ENCODE results near the gene OSBPL3. TPM values are rescaled to one million over a fixed set of nuclear protein-coding genes. Genes with fewer than 3 reads are reported as not detected.

The OSBPL3 gene
- total RNA-seq, 4 donors from 2014 or later, result 8.9 to 22.6 (median 13.7) TPM

GRCh38 chr7:24825931-24826661 lies 153.9 kb downstream of the OSBPL3 start:
- TF ChIP-seq, protein P1, sequence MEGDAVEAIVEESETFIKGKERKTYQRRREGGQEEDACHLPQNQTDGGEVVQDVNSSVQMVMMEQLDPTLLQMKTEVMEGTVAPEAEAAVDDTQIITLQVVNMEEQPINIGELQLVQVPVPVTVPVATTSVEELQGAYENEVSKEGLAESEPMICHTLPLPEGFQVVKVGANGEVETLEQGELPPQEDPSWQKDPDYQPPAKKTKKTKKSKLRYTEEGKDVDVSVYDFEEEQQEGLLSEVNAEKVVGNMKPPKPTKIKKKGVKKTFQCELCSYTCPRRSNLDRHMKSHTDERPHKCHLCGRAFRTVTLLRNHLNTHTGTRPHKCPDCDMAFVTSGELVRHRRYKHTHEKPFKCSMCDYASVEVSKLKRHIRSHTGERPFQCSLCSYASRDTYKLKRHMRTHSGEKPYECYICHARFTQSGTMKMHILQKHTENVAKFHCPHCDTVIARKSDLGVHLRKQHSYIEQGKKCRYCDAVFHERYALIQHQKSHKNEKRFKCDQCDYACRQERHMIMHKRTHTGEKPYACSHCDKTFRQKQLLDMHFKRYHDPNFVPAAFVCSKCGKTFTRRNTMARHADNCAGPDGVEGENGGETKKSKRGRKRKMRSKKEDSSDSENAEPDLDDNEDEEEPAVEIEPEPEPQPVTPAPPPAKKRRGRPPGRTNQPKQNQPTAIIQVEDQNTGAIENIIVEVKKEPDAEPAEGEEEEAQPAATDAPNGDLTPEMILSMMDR (IDR thresholded peaks at IDR 0.05), result no peak
- TF ChIP-seq POLR2A (IDR thresholded peaks at IDR 0.05), result no peak
- Histone ChIP-seq H3K9me3 (no peaks in the 10 kb centered on the region), H3K27me3 (no peaks in the 10 kb centered on the region), H3K27ac (peak overlapping the region; percentile 77 to 87 (median 82)), H3K4me3 (peak overlapping the region in 1 of 4 donors; percentile 2), H3K36me3 (no peaks in the 10 kb centered on the region), H3K4me1 (peaks cover 6 to 65% (median 35%) of the 10 kb centered on the region in 3 donors)
- WGBS, 2 donors, result 30 to 60% methylated on average over 5 to 6 of the region's 6 CpGs
- intact Hi-C loops (cut with DNase I), result loop anchor here (5.0 kb wide), 1 partner anchor 151 kb away; no protein-coding TSS in a partner anchor
- no peak for DNase-seq

DNA sequence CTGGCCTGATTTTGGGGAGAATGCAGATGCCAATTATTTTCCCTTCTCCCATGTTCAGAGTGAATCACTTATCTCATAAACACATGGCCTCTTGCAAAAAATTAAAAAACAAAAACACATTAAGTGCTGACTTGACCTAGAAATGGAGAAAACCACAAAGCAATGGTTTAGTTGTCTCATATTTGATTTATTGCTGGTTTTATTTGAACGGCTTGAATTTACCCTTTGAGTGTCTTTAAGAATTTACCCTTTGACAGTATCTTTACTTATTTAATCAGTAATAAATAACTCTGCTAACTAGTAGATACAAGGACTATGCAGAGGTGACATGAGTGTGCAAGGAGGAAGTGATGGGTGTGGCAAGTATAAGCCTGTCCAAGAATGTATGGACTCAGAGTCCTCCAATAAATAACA lies 154.6 kb downstream of the OSBPL3 start:
- intact Hi-C loops (cut with DNase I), result loop anchor here (5.0 kb wide), 1 partner anchor 152 kb away; no protein-coding TSS in a partner anchor
- H3K36me3 ChIP-seq, result no peaks in the 10 kb centered on the region
- peak overlapping the region; percentile 77 to 87 (median 82) for H3K27ac ChIP-seq
- H3K9me3 ChIP-seq, result no peaks in the 10 kb centered on the region
- H3K4me3 ChIP-seq, result no peak overlapping the region
- TF ChIP-seq POLR2A (IDR thresholded peaks at IDR 0.05), result no peak
- TF ChIP-seq, protein P1 (IDR thresholded peaks at IDR 0.05), result no peak
- no peaks in the 10 kb centered on the region for H3K27me3 ChIP-seq
- H3K4me1 ChIP-seq, result peaks cover 11 to 66% (median 40%) of the 10 kb centered on the region in 3 donors
- 0 to 11% methylated on average over 1 of the region's 1 CpG for WGBS, 2 donors
- no peak for DNase-seq

DNA sequence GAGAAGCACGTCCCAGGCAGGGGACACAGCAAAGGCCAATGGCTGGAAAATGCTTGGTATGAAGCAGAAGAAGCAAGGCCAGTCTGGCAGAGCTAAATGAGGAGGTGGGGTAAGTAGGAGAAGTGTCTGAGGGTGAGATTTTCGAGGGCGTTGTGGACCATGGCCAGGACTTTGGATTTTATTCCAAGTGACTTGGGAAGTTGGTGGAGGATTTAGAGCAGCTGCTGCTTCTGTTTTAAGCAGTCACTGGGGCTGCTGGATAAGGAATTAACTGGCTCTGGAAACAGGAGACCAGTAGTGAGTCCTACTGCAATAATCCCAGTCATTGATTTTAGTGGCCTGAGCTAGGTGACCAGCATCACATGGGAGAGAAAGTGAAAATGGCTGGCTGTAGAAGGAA lies 155.1 kb downstream of the OSBPL3 start:
- Histone ChIP-seq H3K9me3 (no peaks in the 10 kb centered on the region), H3K27ac (peak overlapping the region; percentile 58 to 87 (median 79)), H3K4me3 (no peak overlapping the region), H3K36me3 (no peaks in the 10 kb centered on the region), H3K4me1 (peaks cover 11 to 66% (median 44%) of the 10 kb centered on the region in 3 donors), H3K27me3 (no peaks in the 10 kb centered on the region)
- DNase-seq, result no peak
- no peak for TF ChIP-seq POLR2A (IDR thresholded peaks at IDR 0.05)
- TF ChIP-seq, protein P1 (IDR thresholded peaks at IDR 0.05), result no peak
- intact Hi-C loops (cut with DNase I), result loop anchor here (5.0 kb wide), 1 partner anchor 152 kb away; no protein-coding TSS in a partner anchor
- 65 to 81% methylated on average over 3 of the region's 3 CpGs for WGBS, 2 donors

DNA sequence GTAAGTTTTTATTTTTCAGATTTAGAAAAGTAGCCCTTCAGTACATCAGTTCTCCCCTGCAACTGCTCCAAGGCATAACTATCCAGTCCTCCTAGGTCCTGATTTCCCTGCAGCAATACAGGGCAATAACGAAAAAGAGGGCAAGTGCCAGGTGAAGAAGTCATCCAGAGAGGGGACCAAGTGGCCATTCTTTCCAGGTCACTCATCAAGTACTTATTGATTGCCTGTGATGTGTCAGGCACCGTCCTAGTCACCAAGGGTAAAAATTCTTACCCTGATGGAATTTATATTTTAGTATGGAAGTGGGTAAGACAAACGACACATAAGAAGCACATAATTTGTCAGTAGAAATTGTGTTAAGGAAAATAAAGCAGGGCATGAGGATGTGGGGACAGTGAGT lies 155.6 kb downstream of the OSBPL3 start:
- no peaks in the 10 kb centered on the region for H3K27me3 ChIP-seq
- no peaks in the 10 kb centered on the region for H3K9me3 ChIP-seq
- no peak overlapping the region for H3K4me3 ChIP-seq
- no peak for TF ChIP-seq POLR2A (IDR thresholded peaks at IDR 0.05)
- TF ChIP-seq, protein P1 (IDR thresholded peaks at IDR 0.05), result no peak
- no peaks in the 10 kb centered on the region for H3K36me3 ChIP-seq
- H3K27ac ChIP-seq, result peak overlapping the region in 3 of 4 donors; percentile 58 to 87 (median 81)
- peaks cover 11 to 62% (median 44%) of the 10 kb centered on the region in 3 donors for H3K4me1 ChIP-seq
- 87 to 91% methylated on average over 3 of the region's 3 CpGs for WGBS, 2 donors
- intact Hi-C loops (cut with DNase I), result no loop called here
- DNase-seq, result no peak

- Histone ChIP-seq H3K4me1 (peaks cover 11 to 47% (median 37%) of the 10 kb centered on the region in 3 donors), H3K36me3 (peaks cover 0 to 10% (median 0%) of the 10 kb centered on the region in 3 donors), H3K4me3 (no peak overlapping the region), H3K9me3 (no peaks in the 10 kb centered on the region), H3K27me3 (no peaks in the 10 kb centered on the region), H3K27ac (peak overlapping the region; percentile 85 to 94 (median 88))
- TF ChIP-seq POLR2A (IDR thresholded peaks at IDR 0.05), result no peak
- TF ChIP-seq, protein P1 (IDR thresholded peaks at IDR 0.05), result no peak
- intact Hi-C loops (cut with DNase I), result no loop called here
- no peak for DNase-seq
- WGBS, 2 donors, result 75% methylated on average over 3 of the region's 3 CpGs
These were observed 158.3 kb downstream of the OSBPL3 start for GRCh38 chr7:24821754-24822054.

Measured in esophagus squamous epithelium (tissue), 5 donors.